Left ventricle myocardium inferior (tissue), 1 donor: Measurements from ENCODE around the gene RHOA. TPM values are rescaled to one million over a fixed set of nuclear protein-coding genes. Genes with fewer than 3 reads are reported as not detected.
"Not testable (repeated sequence)": the region's sequence is repeated elsewhere in the genome, so short reads cannot be mapped to it uniquely, and the experiment has no call there.

Experiments
- DNase-seq: peaks from one replicate; pipeline ENCODE4 v3.0.0-alpha.2; 2020
- H3K27ac ChIP-seq: fragments of 200-600 bp; replicated peaks from 2 replicates; pipeline ENCODE4 v1.8.0; 2021
- H3K27me3 ChIP-seq: fragments of 200-600 bp; 2 replicates; pipeline ENCODE4 v1.8.0; 2021; ENCODE audit warnings: low read depth
- H3K36me3 ChIP-seq: fragments of 200-600 bp; 2 replicates; pipeline ENCODE4 v1.8.0; 2021
- H3K4me1 ChIP-seq: fragments of 200-600 bp; 2 replicates; pipeline ENCODE4 v1.8.0; 2021
- H3K4me3 ChIP-seq: fragments of 200-600 bp; 2 replicates; pipeline ENCODE4 v1.8.0; 2021; ENCODE audit warnings: mild to moderate bottlenecking, moderate library complexity
- H3K9me3 ChIP-seq: fragments of 200-600 bp; replicated peaks from 2 replicates; pipeline ENCODE4 v1.8.0; 2021
- CTCF ChIP-seq: fragments of 200-600 bp; IDR thresholded peaks from 2 replicates; pipeline ENCODE4 v1.8.0; 2021; ENCODE audit warnings: antibody characterized with exemption, mild to moderate bottlenecking, borderline replicate concordance
- intact Hi-C: fragments of 100-400 bp; cut with micrococcal nuclease; formaldehyde crosslinking; loops from one replicate; pipeline ENCODE4 v1.11.0; 2022
- total RNA-seq: library from RNA; stranded (reverse); fragmentation: NEBNext Ultra II Directional; extraction: Animal tissue kit (Norgen Biotek cat#: 25700); gene quantifications from one replicate; pipeline ENCODE4 v1.2.1, GENCODE V29; 2021
- donor health status: DM: no; HTN: yes; CAD: no; lungs with severe emphysema.

Gene RHOA
- total RNA-seq, 1 donor from 2014 or later, result 247 TPM

- Histone ChIP-seq H3K4me3 (peak within 1 kb of the TSS; percentile 82), H3K27me3 (no peaks in the 10 kb centered on the region), H3K4me1 (peaks cover 43% of the 10 kb centered on the region), H3K9me3 (no peaks in the 10 kb centered on the region), H3K36me3 (peaks cover 25% of the 10 kb centered on the region), H3K27ac (peak within 1 kb of the TSS; percentile 94)
- intact Hi-C loops, result loop anchor here (10.0 kb wide), 1 partner anchor 105 kb away; no protein-coding TSS in a partner anchor
- peak; percentile 93 for DNase-seq
- TF ChIP-seq CTCF, result peak; percentile 55
These were observed 71.6 kb downstream of the RHOA start, which contains the start of gene USP4 for GRCh38 chr3:49339941-49340800. TSS of gene USP4 (minus strand) at chr3:49340053. CDS start at chr3:49340024, 29 bp downstream.

- Histone ChIP-seq H3K9me3 (no peaks in the 10 kb centered on the region), H3K27me3 (no peaks in the 10 kb centered on the region), H3K36me3 (peaks cover 31% of the 10 kb centered on the region), H3K27ac (peak overlapping the region; percentile 94), H3K4me3 (peak overlapping the region; percentile 82), H3K4me1 (peaks cover 39% of the 10 kb centered on the region)
- DNase-seq, result peak; percentile 36
- intact Hi-C loops, result loop anchor here (10.0 kb wide), 1 partner anchor 105 kb away; no protein-coding TSS in a partner anchor
- no peak for TF ChIP-seq CTCF
These were observed 72.2 kb downstream of the RHOA start for GRCh38 chr3:49339581-49339940.

- no peaks in the 10 kb centered on the region for H3K9me3 ChIP-seq
- peaks cover 84% of the 10 kb centered on the region for H3K36me3 ChIP-seq
- TF ChIP-seq CTCF, result no peak
- no peak overlapping the region for H3K4me3 ChIP-seq
- DNase-seq, result no peak
- no peak overlapping the region for H3K27ac ChIP-seq
- no peaks in the 10 kb centered on the region for H3K27me3 ChIP-seq
- peaks cover 15% of the 10 kb centered on the region for H3K4me1 ChIP-seq
- intact Hi-C loops, result loop anchor here (10.0 kb wide), 1 partner anchor 111 kb away; no protein-coding TSS in a partner anchor
These were observed 77.7 kb downstream of the RHOA start for GRCh38 chr3:49333916-49334633.

GRCh38 chr3:49333091-49333490 is 78.7 kb downstream of the RHOA start:
- no peaks in the 10 kb centered on the region for H3K9me3 ChIP-seq
- H3K27ac ChIP-seq, result no peak overlapping the region
- H3K27me3 ChIP-seq, result no peaks in the 10 kb centered on the region
- intact Hi-C loops, result loop anchor here (10.0 kb wide), 1 partner anchor 112 kb away; no protein-coding TSS in a partner anchor
- H3K4me1 ChIP-seq, result peaks cover 5% of the 10 kb centered on the region
- no peak for TF ChIP-seq CTCF
- no peak for DNase-seq
- peaks cover 93% of the 10 kb centered on the region for H3K36me3 ChIP-seq
- no peak overlapping the region for H3K4me3 ChIP-seq

- H3K4me1 ChIP-seq, result peaks cover 1% of the 10 kb centered on the region
- H3K27ac ChIP-seq, result no peak overlapping the region
- H3K27me3 ChIP-seq, result no peaks in the 10 kb centered on the region
- intact Hi-C loops, result no loop called here
- H3K36me3 ChIP-seq, result peaks cover 98% of the 10 kb centered on the region
- no peak overlapping the region for H3K4me3 ChIP-seq
- no peak for DNase-seq
- H3K9me3 ChIP-seq, result no peaks in the 10 kb centered on the region
- no peak for TF ChIP-seq CTCF
These were observed 82.6 kb downstream of the RHOA start for GRCh38 chr3:49329186-49329585.

- DNase-seq, H3K4me3 ChIP-seq, H3K27me3 ChIP-seq, intact Hi-C loops, H3K9me3 ChIP-seq, H3K4me1 ChIP-seq, H3K27ac ChIP-seq: not testable (repeated sequence)
- H3K36me3 ChIP-seq, result peaks cover 98% of the 10 kb centered on the region
These were observed 83.4 kb downstream of the RHOA start for GRCh38 chr3:49328350-49328749.
